Kidney capillary endothelial cell (primary cell): ENCODE results near the gene SLC25A25.
"Not testable (repeated sequence)": the region's sequence is repeated elsewhere in the genome, so short reads cannot be mapped to it uniquely, and the experiment has no call there.

Experiments
- DNase-seq: peaks from one replicate; pipeline ENCODE4 v3.0.0-alpha.2; 2018; ENCODE audit warnings: low spot score

SLC25A25 gene

GRCh38 chr9:128067645-128068385, at the start of gene SLC25A25:
SLC25A25 (plus strand) TSS chr9:128068232; CDS start chr9:128068320, 88 bp downstream.
- peak; percentile 100 for DNase-seq

- DNase-seq = no peak
Measured at GRCh38 chr9:128020692-128021091, 47.3 kb upstream of the SLC25A25 start.

- no peak for DNase-seq
Measured at GRCh38 chr9:128021098-128021497, 46.9 kb upstream of the SLC25A25 start.

GRCh38 chr9:128022886-128023285, 45.1 kb upstream of the SLC25A25 start:
- no peak for DNase-seq

GRCh38 chr9:128023671-128024070, 44.4 kb upstream of the SLC25A25 start:
- DNase-seq = not testable (repeated sequence)

GRCh38 chr9:128024761-128025308, 43.2 kb upstream of the SLC25A25 start:
- DNase-seq = no peak

- no peak for DNase-seq
Measured at GRCh38 chr9:128025736-128026135, 42.3 kb upstream of the SLC25A25 start.

- DNase-seq = no peak
Measured at GRCh38 chr9:128026255-128026772, 41.7 kb upstream of the SLC25A25 start.

GRCh38 chr9:128026773-128027541, 41.1 kb upstream of the SLC25A25 start:
- DNase-seq = peak; percentile 40

GRCh38 chr9:128027705-128028104, 40.3 kb upstream of the SLC25A25 start:
- DNase-seq = no peak

- DNase-seq = no peak
Measured at GRCh38 chr9:128033609-128034008, 34.4 kb upstream of the SLC25A25 start.

- DNase-seq = peak; percentile 80
Measured at GRCh38 chr9:128034821-128035652, 33.0 kb upstream of the SLC25A25 start.

GRCh38 chr9:128036522-128036921, 31.5 kb upstream of the SLC25A25 start:
- not testable (repeated sequence) for DNase-seq

GRCh38 chr9:128040783-128041182, 27.2 kb upstream of the SLC25A25 start:
- DNase-seq = not testable (repeated sequence)

- DNase-seq = no peak
Measured at GRCh38 chr9:128042043-128042442, 26.0 kb upstream of the SLC25A25 start.

- no peak for DNase-seq
Measured at GRCh38 chr9:128043467-128043868, 24.6 kb upstream of the SLC25A25 start.

- DNase-seq = not testable (repeated sequence)
Measured at GRCh38 chr9:128045409-128045808, 22.6 kb upstream of the SLC25A25 start.

- no peak for DNase-seq
Measured at GRCh38 chr9:128045831-128046230, 22.2 kb upstream of the SLC25A25 start.

GRCh38 chr9:128047231-128047630, 20.8 kb upstream of the SLC25A25 start:
- no peak for DNase-seq

GRCh38 chr9:128048663-128049062, 19.4 kb upstream of the SLC25A25 start:
- no peak for DNase-seq

- DNase-seq = no peak
Measured at GRCh38 chr9:128049843-128050242, 18.2 kb upstream of the SLC25A25 start.
